AG04450 (cell line): ENCODE data around the gene MS4A14. TPM values are rescaled to one million over a fixed set of nuclear protein-coding genes. Genes with fewer than 3 reads are reported as not detected.

ENCODE experiments used
- CTCF ChIA-PET: fragments of 300-600, 350-600 bp; formaldehyde crosslinking; extraction: SDS; loops from one replicate; lab custom pipeline; 2022; ENCODE audit warnings: antibody characterized with exemption, inconsistent platforms; lab: Charles Lee
- POLR2A ChIA-PET: fragments of 350-600 bp; formaldehyde crosslinking; extraction: SDS; loops from one replicate; lab custom pipeline; 2021; ENCODE audit warnings: antibody characterized with exemption, inconsistent platforms; lab: Yijun Ruan, JAX
- DNase-seq: peaks from one replicate; pipeline ENCODE4 v3.0.0-alpha.2; 2011; ENCODE audit warnings: low read depth, low spot score
- H3K27ac ChIP-seq: one replicate; pipeline ENCODE4 v1.5.1; 2012; ENCODE audit warnings: low read depth, low read length, control low read depth
- H3K27me3 ChIP-seq: one replicate; pipeline ENCODE4 v1.6.0; 2012; ENCODE audit warnings: low read length; ENCODE audit not compliant: control insufficient read depth, insufficient read depth
- H3K4me3 ChIP-seq: 2 replicates; pipeline ENCODE4 v1.5.1; 2011; ENCODE audit warnings: mild to moderate bottlenecking, low read depth, low read length, control low read depth
- H3K9me3 ChIP-seq: 2 replicates; pipeline ENCODE4 v1.5.1; 2012; ENCODE audit warnings: low read length; ENCODE audit not compliant: control insufficient read depth, insufficient read depth
- CTCF ChIP-seq: IDR thresholded peaks from 2 replicates; pipeline ENCODE4 v1.5.1; 2011; ENCODE audit warnings: low read depth, low read length, control low read depth, inconsistent platforms
- polyA plus RNA-seq: library from polyadenylated mRNA; depleted of rRNA; stranded (reverse); fragments of >200 nt; gene quantifications from 2 replicates; pipeline ENCODE4 v1.2.3, GENCODE V29; 2011

MS4A14 gene
- polyA plus RNA-seq, 1 experiment = not detected

DNA sequence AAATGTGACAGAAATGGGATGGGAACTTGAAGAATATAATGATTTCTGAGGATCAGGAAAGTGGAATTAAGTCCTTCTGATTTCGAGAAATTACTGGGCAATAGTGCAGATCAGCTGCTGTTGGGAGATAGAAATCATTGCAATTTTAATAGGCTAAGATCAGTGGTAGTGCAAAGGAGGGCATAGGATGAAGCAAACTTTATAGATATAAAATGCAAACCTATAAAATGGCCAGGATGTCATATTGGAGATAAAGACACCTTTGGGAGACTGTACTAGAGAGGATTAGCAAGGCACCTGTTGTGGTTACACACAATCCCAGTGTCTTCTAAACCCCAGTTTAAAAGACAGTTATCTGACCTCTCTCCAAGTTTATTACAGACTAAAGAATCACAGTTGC, 24.4 kb upstream of the MS4A14 start:
- POLR2A ChIA-PET = no interaction called here
- Histone ChIP-seq H3K27me3 (no peaks in the 10 kb centered on the region), H3K27ac (no peak overlapping the region), H3K9me3 (peaks cover 25% of the 10 kb centered on the region), H3K4me3 (no peak overlapping the region)
- CTCF ChIA-PET = interaction anchor here (0.6 kb wide), 1 partner anchor 596 kb away, joined by 3 read pairs; no protein-coding TSS in a partner anchor
- TF ChIP-seq CTCF = no peak
- no peak for DNase-seq

GRCh38 chr11:60372767-60373166, 23.5 kb upstream of the MS4A14 start:
- no peak for DNase-seq
- Histone ChIP-seq H3K27ac (no peak overlapping the region), H3K27me3 (no peaks in the 10 kb centered on the region), H3K4me3 (no peak overlapping the region), H3K9me3 (peaks cover 25% of the 10 kb centered on the region)
- CTCF ChIA-PET = no interaction called here
- POLR2A ChIA-PET = no interaction called here
- no peak for TF ChIP-seq CTCF

GRCh38 chr11:60375316-60375715, 20.9 kb upstream of the MS4A14 start:
- ChIA-PET POLR2A (no interaction called here), CTCF (no interaction called here)
- Histone ChIP-seq H3K27ac (no peak overlapping the region), H3K9me3 (peaks cover 30% of the 10 kb centered on the region), H3K4me3 (no peak overlapping the region), H3K27me3 (no peaks in the 10 kb centered on the region)
- no peak for TF ChIP-seq CTCF
- no peak for DNase-seq

GRCh38 chr11:60376601-60377000, 19.7 kb upstream of the MS4A14 start:
- Histone ChIP-seq H3K27me3 (no peaks in the 10 kb centered on the region), H3K9me3 (peaks cover 30% of the 10 kb centered on the region), H3K27ac (no peak overlapping the region), H3K4me3 (no peak overlapping the region)
- ChIA-PET POLR2A (no interaction called here), CTCF (no interaction called here)
- no peak for DNase-seq
- TF ChIP-seq CTCF = no peak

- H3K9me3 ChIP-seq = peaks cover 28% of the 10 kb centered on the region
- no peak for DNase-seq
- no peak overlapping the region for H3K4me3 ChIP-seq
- ChIA-PET CTCF (no interaction called here), POLR2A (no interaction called here)
- no peak overlapping the region for H3K27ac ChIP-seq
- no peaks in the 10 kb centered on the region for H3K27me3 ChIP-seq
- TF ChIP-seq CTCF = no peak
Measured at GRCh38 chr11:60377401-60378136, 18.7 kb upstream of the MS4A14 start.
